HEK293 (cell line): ENCODE measurements around the gene LIN7C.

ENCODE experiments used
- FEZF1 ChIP-seq: fragments of 450-650 bp; formaldehyde crosslinking; IDR thresholded peaks from 2 replicates; pipeline ENCODE4 v1.5.1; 2016; ENCODE audit warnings: missing biosample characterization, missing genetic modification characterization
- MZF1 ChIP-seq: fragments of 450-650 bp; formaldehyde crosslinking; IDR thresholded peaks from 2 replicates; pipeline ENCODE4 v1.5.1; 2017; ENCODE audit warnings: missing biosample characterization, missing genetic modification characterization, borderline replicate concordance
- RBAK ChIP-seq: fragments of 450-650 bp; formaldehyde crosslinking; IDR thresholded peaks from 2 replicates; pipeline ENCODE4 v1.5.1; 2016; ENCODE audit warnings: missing biosample characterization, missing genetic modification characterization
- REPIN1 ChIP-seq: fragments of 450-650 bp; formaldehyde crosslinking; IDR thresholded peaks from 2 replicates; pipeline ENCODE4 v1.5.1; 2017; ENCODE audit warnings: missing biosample characterization, missing genetic modification characterization, low read depth
- SP7 ChIP-seq: fragments of 450-650 bp; formaldehyde crosslinking; IDR thresholded peaks from 2 replicates; pipeline ENCODE4 v1.5.1; 2016; ENCODE audit warnings: missing biosample characterization, missing genetic modification characterization
- WT1 ChIP-seq: fragments of 450-650 bp; formaldehyde crosslinking; IDR thresholded peaks from 2 replicates; pipeline ENCODE4 v1.5.1; 2016; ENCODE audit warnings: missing biosample characterization, missing genetic modification characterization
- YY1 ChIP-seq: fragments of 450-650 bp; formaldehyde crosslinking; IDR thresholded peaks from 2 replicates; pipeline ENCODE4 v1.5.1; 2018; ENCODE audit warnings: missing biosample characterization, missing genetic modification characterization
- ZNF10 ChIP-seq: fragments of 450-650 bp; formaldehyde crosslinking; IDR thresholded peaks from 2 replicates; pipeline ENCODE4 v1.5.1; 2017; ENCODE audit warnings: missing biosample characterization, missing genetic modification characterization
- ZNF112 ChIP-seq: fragments of 450-650 bp; formaldehyde crosslinking; IDR thresholded peaks from 2 replicates; pipeline ENCODE4 v1.5.0; 2017; ENCODE audit warnings: missing biosample characterization, missing genetic modification characterization
- ZNF121 ChIP-seq: fragments of 450-650 bp; formaldehyde crosslinking; IDR thresholded peaks from 2 replicates; pipeline ENCODE4 v1.5.1; 2016; ENCODE audit warnings: missing biosample characterization, missing genetic modification characterization
- ZNF169 ChIP-seq: fragments of 450-650 bp; formaldehyde crosslinking; IDR thresholded peaks from 2 replicates; pipeline ENCODE4 v1.5.1; 2016; ENCODE audit warnings: missing biosample characterization, missing genetic modification characterization
- ZNF202 ChIP-seq: fragments of 450-650 bp; formaldehyde crosslinking; IDR thresholded peaks from 2 replicates; pipeline ENCODE4 v1.5.1; 2016; ENCODE audit warnings: missing biosample characterization, missing genetic modification characterization, borderline replicate concordance
- ZNF302 ChIP-seq: fragments of 450-650 bp; formaldehyde crosslinking; IDR thresholded peaks from 2 replicates; pipeline ENCODE4 v1.5.1; 2016; ENCODE audit warnings: missing biosample characterization, missing genetic modification characterization, low read depth
- ZNF391 ChIP-seq: fragments of 450-650 bp; formaldehyde crosslinking; IDR thresholded peaks from 2 replicates; pipeline ENCODE4 v1.5.1; 2016; ENCODE audit warnings: low read depth, missing biosample characterization, missing genetic modification characterization, borderline replicate concordance
- ZNF394 ChIP-seq: fragments of 450-650 bp; formaldehyde crosslinking; IDR thresholded peaks from 2 replicates; pipeline ENCODE4 v1.5.1; 2016; ENCODE audit warnings: missing biosample characterization, missing genetic modification characterization, mild to moderate bottlenecking, moderate library complexity, borderline replicate concordance
- ZNF423 ChIP-seq: fragments of 450-650 bp; formaldehyde crosslinking; IDR thresholded peaks from 2 replicates; pipeline ENCODE4 v1.5.1; 2016; ENCODE audit warnings: missing biosample characterization, missing genetic modification characterization
- ZNF544 ChIP-seq: fragments of 450-650 bp; formaldehyde crosslinking; IDR thresholded peaks from 2 replicates; pipeline ENCODE4 v1.5.0; 2017; ENCODE audit warnings: missing biosample characterization, missing genetic modification characterization
- ZNF596 ChIP-seq: fragments of 450-650 bp; IDR thresholded peaks from 2 replicates; pipeline ENCODE4 v1.5.0; 2018; ENCODE audit warnings: missing biosample characterization, mild to moderate bottlenecking, missing genetic modification characterization, moderate library complexity
- ZNF664 ChIP-seq: fragments of 450-650 bp; formaldehyde crosslinking; IDR thresholded peaks from 2 replicates; pipeline ENCODE4 v1.5.1; 2016; ENCODE audit warnings: missing biosample characterization, missing genetic modification characterization
- ZNF768 ChIP-seq: fragments of 450-650 bp; formaldehyde crosslinking; IDR thresholded peaks from 2 replicates; pipeline ENCODE4 v1.5.1; 2018; ENCODE audit warnings: missing biosample characterization, mild to moderate bottlenecking, missing genetic modification characterization
- TF ChIP-seq, protein P1 (sequence below): fragments of 450-650 bp; formaldehyde crosslinking; IDR thresholded peaks from 2 replicates; pipeline ENCODE4 v1.5.1; 2016; ENCODE audit warnings: missing biosample characterization, missing genetic modification characterization, borderline replicate concordance
- TF ChIP-seq, protein P2 (sequence below): fragments of 450-650 bp; formaldehyde crosslinking; IDR thresholded peaks from 2 replicates; pipeline ENCODE4 v1.5.1; 2017; ENCODE audit warnings: missing biosample characterization, missing genetic modification characterization
- TF ChIP-seq, protein P3 (sequence below): fragments of 450-650 bp; formaldehyde crosslinking; IDR thresholded peaks from 2 replicates; pipeline ENCODE4 v1.5.1; 2017; ENCODE audit warnings: missing biosample characterization, missing genetic modification characterization
- TF ChIP-seq, protein P4 (sequence below): fragments of 450-650 bp; formaldehyde crosslinking; IDR thresholded peaks from 2 replicates; pipeline ENCODE4 v1.5.1; 2016; ENCODE audit warnings: missing biosample characterization, missing genetic modification characterization
- TF ChIP-seq, protein P5 (sequence below): fragments of 450-650 bp; formaldehyde crosslinking; IDR thresholded peaks from 2 replicates; pipeline ENCODE4 v1.5.1; 2016; ENCODE audit warnings: missing biosample characterization, missing genetic modification characterization

The LIN7C gene

DNA sequence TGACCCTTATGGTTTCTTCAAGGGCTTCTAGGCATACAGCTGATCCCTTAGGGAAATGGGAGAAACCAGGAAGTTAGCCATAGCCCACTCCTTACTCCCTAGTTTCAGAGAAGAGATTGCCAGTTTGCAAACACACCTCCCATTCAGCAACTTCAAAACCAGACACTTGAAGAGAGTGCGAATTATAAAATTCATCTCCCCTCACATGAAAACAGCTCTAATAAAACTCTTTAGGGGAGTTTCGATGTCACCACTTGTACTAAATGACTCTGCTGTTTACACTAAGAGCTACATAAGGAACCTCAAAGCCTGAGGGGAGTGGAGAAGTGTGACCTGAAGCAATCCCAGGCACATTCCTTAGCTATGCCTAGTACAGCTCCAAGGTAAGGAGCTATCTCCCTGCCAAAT is 42.3 kb downstream of the LIN7C start (continued):
- TF ChIP-seq ZNF302 (tag by site-specific recombination) (no peak), FEZF1 (tag by site-specific recombination) (peak; percentile 25; the same call in 1 of the 2 replicates), MZF1 (tag by site-specific recombination) (peak; percentile 83; the same call in 1 of the 2 replicates), YY1 (tag by site-specific recombination) (no peak), RBAK (tag by site-specific recombination) (no peak), REPIN1 (tag by site-specific recombination) (no peak), ZNF10 (tag by site-specific recombination) (no peak), ZNF544 (tag by site-specific recombination) (no peak), ZNF202 (tag by site-specific recombination) (no peak), ZNF664 (tag by site-specific recombination) (no peak), ZNF394 (tag by site-specific recombination) (no peak), SP7 (tag by site-specific recombination) (peak; percentile 66), ZNF596 (tag by site-specific recombination) (no peak), ZNF169 (tag by site-specific recombination) (no peak), ZNF391 (tag by site-specific recombination) (no peak), ZNF768 (tag by site-specific recombination) (no peak), ZNF423 (tag by site-specific recombination) (no peak), WT1 (tag by site-specific recombination) (peak; percentile 100), ZNF121 (tag by site-specific recombination) (no peak), ZNF112 (tag by site-specific recombination) (no peak)
- TF ChIP-seq, protein P1, sequence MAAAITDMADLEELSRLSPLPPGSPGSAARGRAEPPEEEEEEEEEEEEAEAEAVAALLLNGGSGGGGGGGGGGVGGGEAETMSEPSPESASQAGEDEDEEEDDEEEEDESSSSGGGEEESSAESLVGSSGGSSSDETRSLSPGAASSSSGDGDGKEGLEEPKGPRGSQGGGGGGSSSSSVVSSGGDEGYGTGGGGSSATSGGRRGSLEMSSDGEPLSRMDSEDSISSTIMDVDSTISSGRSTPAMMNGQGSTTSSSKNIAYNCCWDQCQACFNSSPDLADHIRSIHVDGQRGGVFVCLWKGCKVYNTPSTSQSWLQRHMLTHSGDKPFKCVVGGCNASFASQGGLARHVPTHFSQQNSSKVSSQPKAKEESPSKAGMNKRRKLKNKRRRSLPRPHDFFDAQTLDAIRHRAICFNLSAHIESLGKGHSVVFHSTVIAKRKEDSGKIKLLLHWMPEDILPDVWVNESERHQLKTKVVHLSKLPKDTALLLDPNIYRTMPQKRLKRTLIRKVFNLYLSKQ (tag by site-specific recombination), result no peak
- TF ChIP-seq, protein P2, sequence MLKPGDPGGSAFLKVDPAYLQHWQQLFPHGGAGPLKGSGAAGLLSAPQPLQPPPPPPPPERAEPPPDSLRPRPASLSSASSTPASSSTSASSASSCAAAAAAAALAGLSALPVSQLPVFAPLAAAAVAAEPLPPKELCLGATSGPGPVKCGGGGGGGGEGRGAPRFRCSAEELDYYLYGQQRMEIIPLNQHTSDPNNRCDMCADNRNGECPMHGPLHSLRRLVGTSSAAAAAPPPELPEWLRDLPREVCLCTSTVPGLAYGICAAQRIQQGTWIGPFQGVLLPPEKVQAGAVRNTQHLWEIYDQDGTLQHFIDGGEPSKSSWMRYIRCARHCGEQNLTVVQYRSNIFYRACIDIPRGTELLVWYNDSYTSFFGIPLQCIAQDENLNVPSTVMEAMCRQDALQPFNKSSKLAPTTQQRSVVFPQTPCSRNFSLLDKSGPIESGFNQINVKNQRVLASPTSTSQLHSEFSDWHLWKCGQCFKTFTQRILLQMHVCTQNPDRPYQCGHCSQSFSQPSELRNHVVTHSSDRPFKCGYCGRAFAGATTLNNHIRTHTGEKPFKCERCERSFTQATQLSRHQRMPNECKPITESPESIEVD, result peak; percentile 95
- TF ChIP-seq, protein P3, sequence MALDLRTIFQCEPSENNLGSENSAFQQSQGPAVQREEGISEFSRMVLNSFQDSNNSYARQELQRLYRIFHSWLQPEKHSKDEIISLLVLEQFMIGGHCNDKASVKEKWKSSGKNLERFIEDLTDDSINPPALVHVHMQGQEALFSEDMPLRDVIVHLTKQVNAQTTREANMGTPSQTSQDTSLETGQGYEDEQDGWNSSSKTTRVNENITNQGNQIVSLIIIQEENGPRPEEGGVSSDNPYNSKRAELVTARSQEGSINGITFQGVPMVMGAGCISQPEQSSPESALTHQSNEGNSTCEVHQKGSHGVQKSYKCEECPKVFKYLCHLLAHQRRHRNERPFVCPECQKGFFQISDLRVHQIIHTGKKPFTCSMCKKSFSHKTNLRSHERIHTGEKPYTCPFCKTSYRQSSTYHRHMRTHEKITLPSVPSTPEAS (tag by site-specific recombination), result no peak
- TF ChIP-seq, protein P4, sequence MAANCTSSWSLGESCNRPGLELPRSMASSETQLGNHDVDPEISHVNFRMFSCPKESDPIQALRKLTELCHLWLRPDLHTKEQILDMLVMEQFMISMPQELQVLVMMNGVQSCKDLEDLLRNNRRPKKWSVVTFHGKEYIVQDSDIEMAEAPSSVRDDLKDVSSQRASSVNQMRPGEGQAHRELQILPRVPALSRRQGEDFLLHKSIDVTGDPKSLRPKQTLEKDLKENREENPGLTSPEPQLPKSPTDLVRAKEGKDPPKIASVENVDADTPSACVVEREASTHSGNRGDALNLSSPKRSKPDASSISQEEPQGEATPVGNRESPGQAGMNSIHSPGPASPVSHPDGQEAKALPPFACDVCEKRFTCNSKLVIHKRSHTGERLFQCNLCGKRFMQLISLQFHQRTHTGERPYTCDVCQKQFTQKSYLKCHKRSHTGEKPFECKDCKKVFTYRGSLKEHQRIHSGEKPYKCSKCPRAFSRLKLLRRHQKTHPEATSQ (tag by site-specific recombination), result no peak
- TF ChIP-seq, protein P5, sequence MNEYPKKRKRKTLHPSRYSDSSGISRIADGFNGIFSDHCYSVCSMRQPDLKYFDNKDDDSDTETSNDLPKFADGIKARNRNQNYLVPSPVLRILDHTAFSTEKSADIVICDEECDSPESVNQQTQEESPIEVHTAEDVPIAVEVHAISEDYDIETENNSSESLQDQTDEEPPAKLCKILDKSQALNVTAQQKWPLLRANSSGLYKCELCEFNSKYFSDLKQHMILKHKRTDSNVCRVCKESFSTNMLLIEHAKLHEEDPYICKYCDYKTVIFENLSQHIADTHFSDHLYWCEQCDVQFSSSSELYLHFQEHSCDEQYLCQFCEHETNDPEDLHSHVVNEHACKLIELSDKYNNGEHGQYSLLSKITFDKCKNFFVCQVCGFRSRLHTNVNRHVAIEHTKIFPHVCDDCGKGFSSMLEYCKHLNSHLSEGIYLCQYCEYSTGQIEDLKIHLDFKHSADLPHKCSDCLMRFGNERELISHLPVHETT, result no peak
